Thyroid gland (tissue), 4 donors: Measurements from ENCODE around the gene ANKRD12.

ENCODE experiments used
- POLR2A ChIP-seq, 2 donors: fragments of 450-650 bp; IDR thresholded peaks; one replicate each; pipeline ENCODE4 v1.6.1; 2017; ENCODE audit warnings: antibody characterized with exemption in 2 of 2, mild to moderate bottlenecking in 2 of 2, moderate library complexity in 1 of 2
- TF ChIP-seq, protein P1 (sequence below), 6 experiments: fragments of 200-600 bp in 3 of 6; fragments of 450-650 bp in 3 of 6; sonication (generic) in 3 of 6; IDR thresholded peaks; one replicate each; pipeline ENCODE4 v1.5.1; 2016 to 2019; ENCODE audit warnings: antibody characterized with exemption in 6 of 6, mild to moderate bottlenecking in 2 of 6, inconsistent platforms in 1 of 6, moderate library complexity in 1 of 6

- TF ChIP-seq, protein P1, sequence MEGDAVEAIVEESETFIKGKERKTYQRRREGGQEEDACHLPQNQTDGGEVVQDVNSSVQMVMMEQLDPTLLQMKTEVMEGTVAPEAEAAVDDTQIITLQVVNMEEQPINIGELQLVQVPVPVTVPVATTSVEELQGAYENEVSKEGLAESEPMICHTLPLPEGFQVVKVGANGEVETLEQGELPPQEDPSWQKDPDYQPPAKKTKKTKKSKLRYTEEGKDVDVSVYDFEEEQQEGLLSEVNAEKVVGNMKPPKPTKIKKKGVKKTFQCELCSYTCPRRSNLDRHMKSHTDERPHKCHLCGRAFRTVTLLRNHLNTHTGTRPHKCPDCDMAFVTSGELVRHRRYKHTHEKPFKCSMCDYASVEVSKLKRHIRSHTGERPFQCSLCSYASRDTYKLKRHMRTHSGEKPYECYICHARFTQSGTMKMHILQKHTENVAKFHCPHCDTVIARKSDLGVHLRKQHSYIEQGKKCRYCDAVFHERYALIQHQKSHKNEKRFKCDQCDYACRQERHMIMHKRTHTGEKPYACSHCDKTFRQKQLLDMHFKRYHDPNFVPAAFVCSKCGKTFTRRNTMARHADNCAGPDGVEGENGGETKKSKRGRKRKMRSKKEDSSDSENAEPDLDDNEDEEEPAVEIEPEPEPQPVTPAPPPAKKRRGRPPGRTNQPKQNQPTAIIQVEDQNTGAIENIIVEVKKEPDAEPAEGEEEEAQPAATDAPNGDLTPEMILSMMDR (IDR thresholded peaks at IDR 0.05) = peak in 2 of 6 experiments; percentile 19 to 63
- peak; percentile 43 to 80 for TF ChIP-seq POLR2A (IDR thresholded peaks at IDR 0.05)
Measured at GRCh38 chr18:9334329-9334972, 197.9 kb downstream of the ANKRD12 start, which contains the start of gene TWSG1.
